A673 (cell line): ENCODE data around the gene CDH6. TPM values are rescaled to one million over a fixed set of nuclear protein-coding genes. Genes with fewer than 3 reads are reported as not detected.

Experiments used
- BruUV-seq: library from RNA; stranded (reverse); fragments of 400-500 nt; replicated peaks from 2 replicates; lab custom pipeline; 2021; lab: Mats Ljungman, UMichigan
- CTCF ChIA-PET: fragments of 300-600 bp; sonication (Branson Sonifier 250); formaldehyde crosslinking; loops from one replicate; lab custom pipeline; 2022; ENCODE audit warnings: antibody characterized with exemption; lab: Charles Lee
- POLR2A ChIA-PET: fragments of 300-600 bp; sonication (Branson Sonifier 250); formaldehyde crosslinking; loops from one replicate; lab custom pipeline; 2022; ENCODE audit warnings: antibody characterized with exemption; ENCODE audit not compliant: low non-redundant PET; lab: Charles Lee
- DNase-seq: peaks from one replicate; pipeline ENCODE4 v3.0.0-alpha.2; 2015; ENCODE audit warnings: low spot score
- H3K27ac ChIP-seq: fragments of 200-600 bp; sonication (generic); 2 replicates; pipeline ENCODE4 v1.5.1; 2016; ENCODE audit warnings: mixed run types, low read depth, mild to moderate bottlenecking, mixed read lengths, antibody characterized with exemption, low read length; ENCODE audit not compliant: poor library complexity, severe bottlenecking
- H3K27me3 ChIP-seq: fragments of 200-600 bp; sonication (generic); replicated peaks from 2 replicates; pipeline ENCODE4 v1.6.1; 2017; ENCODE audit warnings: mixed run types, low read depth, mild to moderate bottlenecking, mixed read lengths, antibody characterized with exemption, low read length; ENCODE audit not compliant: insufficient read depth, poor library complexity
- H3K36me3 ChIP-seq: fragments of 200-600 bp; sonication (generic); 2 replicates; pipeline ENCODE4 v1.6.1; 2016; ENCODE audit warnings: mixed run types, mild to moderate bottlenecking, mixed read lengths, antibody characterized with exemption, low read length; ENCODE audit not compliant: insufficient read depth, poor library complexity, severe bottlenecking
- H3K4me1 ChIP-seq: fragments of 200-600 bp; sonication (generic); 2 replicates; pipeline ENCODE4 v1.6.1; 2017; ENCODE audit warnings: mixed run types, mild to moderate bottlenecking, mixed read lengths, antibody characterized with exemption, low read length; ENCODE audit not compliant: insufficient read depth, poor library complexity, severe bottlenecking
- H3K4me3 ChIP-seq: fragments of 200-600 bp; sonication (generic); 2 replicates; pipeline ENCODE4 v1.5.1; 2016; ENCODE audit warnings: low read depth, mixed run types, mild to moderate bottlenecking, mixed read lengths, low read length; ENCODE audit not compliant: poor library complexity, severe bottlenecking
- H3K9me3 ChIP-seq: fragments of 200-600 bp; sonication (generic); 2 replicates; pipeline ENCODE4 v1.6.1; 2016; ENCODE audit warnings: mixed run types, low read depth, mild to moderate bottlenecking, mixed read lengths, antibody characterized with exemption, low read length; ENCODE audit not compliant: poor library complexity, severe bottlenecking
- CTCF ChIP-seq: fragments of 300-800, 200-600 bp; sonication (generic); conservative IDR thresholded peaks from 2 replicates; pipeline ENCODE4 v1.5.1; 2017; ENCODE audit warnings: low read depth, mild to moderate bottlenecking, antibody characterized with exemption, low read length, moderate library complexity, mixed read lengths
- EZH2 ChIP-seq: fragments of 200-600 bp; sonication (generic); IDR thresholded peaks from 2 replicates; pipeline ENCODE4 v1.6.1; 2017; ENCODE audit warnings: borderline replicate concordance, low read depth, mild to moderate bottlenecking, mixed read lengths, antibody characterized with exemption, low read length; ENCODE audit not compliant: poor library complexity, severe bottlenecking
- intact Hi-C: fragments of 100-400 bp; cut with micrococcal nuclease; formaldehyde crosslinking; loops from one replicate; pipeline ENCODE4 v1.10.0; 2022; ENCODE audit not compliant: unreplicated experiment
- total RNA-seq: library from RNA; stranded (reverse); gene quantifications from 2 replicates; pipeline ENCODE4 v1.2.3, GENCODE V29; 2021

CDH6 gene
- total RNA-seq, 1 experiment from 2014 or later, result 3.6 TPM

GRCh38 chr5:31269259-31269658, 75.8 kb downstream of the CDH6 start:
- H3K27me3 ChIP-seq, result no peaks in the 10 kb centered on the region
- no peak overlapping the region for H3K27ac ChIP-seq
- POLR2A ChIA-PET, result no interaction called here
- no peak overlapping the region for H3K4me3 ChIP-seq
- TF ChIP-seq CTCF, result no peak
- no peak for TF ChIP-seq EZH2
- BruUV-seq, result no TSS peak
- intact Hi-C loops, result no loop called here
- H3K4me1 ChIP-seq, result peaks cover 16% of the 10 kb centered on the region
- DNase-seq, result no peak
- no peaks in the 10 kb centered on the region for H3K36me3 ChIP-seq
- CTCF ChIA-PET, result interaction anchor here (1.4 kb wide), 1 partner anchor 1228 kb away, joined by 3 read pairs; no protein-coding TSS in a partner anchor
- no peaks in the 10 kb centered on the region for H3K9me3 ChIP-seq

- POLR2A ChIA-PET, result no interaction called here
- no peaks in the 10 kb centered on the region for H3K9me3 ChIP-seq
- peak; percentile 61 for DNase-seq
These were observed 76.9 kb downstream of the CDH6 start for GRCh38 chr5:31270396-31270795.

GRCh38 chr5:31271567-31271966, 78.1 kb downstream of the CDH6 start:
- ChIA-PET POLR2A (no interaction called here), CTCF (no interaction called here)
- Histone ChIP-seq H3K4me3 (no peak overlapping the region), H3K9me3 (no peaks in the 10 kb centered on the region), H3K27ac (no peak overlapping the region), H3K4me1 (peaks cover 11% of the 10 kb centered on the region), H3K27me3 (no peaks in the 10 kb centered on the region), H3K36me3 (no peaks in the 10 kb centered on the region)
- no TSS peak for BruUV-seq
- TF ChIP-seq EZH2 (no peak), CTCF (no peak)
- no peak for DNase-seq
- intact Hi-C loops, result loop anchor here (5.0 kb wide), 1 partner anchor 1229 kb away; no protein-coding TSS in a partner anchor

More at GRCh38 chr5:31270396-31270795, 76.9 kb downstream of the CDH6 start:
- Histone ChIP-seq H3K27me3 (no peaks in the 10 kb centered on the region), H3K4me3 (no peak overlapping the region), H3K36me3 (no peaks in the 10 kb centered on the region), H3K27ac (no peak overlapping the region), H3K4me1 (peaks cover 11% of the 10 kb centered on the region)
- CTCF ChIA-PET, result interaction anchor here (0.5 to 1.4 kb wide), 10 partner anchors 33 to 1231 kb away, joined by 3 to 12 read pairs (median 5); no protein-coding TSS in a partner anchor
- TF ChIP-seq CTCF, result peak; percentile 77
- TF ChIP-seq EZH2, result no peak
- no TSS peak for BruUV-seq
- intact Hi-C loops, result loop anchor here (5.0 kb wide), 1 partner anchor 1228 kb away; no protein-coding TSS in a partner anchor
